AG04449 (cell line): ENCODE data around the gene NDNF.

Experiments used
- CTCF ChIA-PET: fragments of 350-600 bp; formaldehyde crosslinking; extraction: SDS; loops from one replicate; lab custom pipeline; 2021; ENCODE audit warnings: antibody characterized with exemption; lab: Yijun Ruan, JAX
- POLR2A ChIA-PET: fragments of 400-600, 350-600 bp; formaldehyde crosslinking; extraction: SDS; loops from one replicate; lab custom pipeline; 2020; ENCODE audit warnings: antibody characterized with exemption, inconsistent platforms; lab: Yijun Ruan, JAX
- DNase-seq: peaks from one replicate; pipeline ENCODE4 v3.0.0-alpha.2; 2010; ENCODE audit warnings: low read depth, low spot score
- H3K4me3 ChIP-seq: 2 replicates; pipeline ENCODE4 v1.5.1; 2011; ENCODE audit warnings: low read depth, mild to moderate bottlenecking, control low read depth, low read length
- TF ChIP-seq, protein P1 (sequence below): IDR thresholded peaks from one replicate; pipeline ENCODE4 v1.5.1; 2011; ENCODE audit warnings: mild to moderate bottlenecking, moderate library complexity, low read length, control low read depth, inconsistent platforms; ENCODE audit not compliant: insufficient read depth; ENCODE audit errors: missing control alignments

NDNF gene

DNA sequence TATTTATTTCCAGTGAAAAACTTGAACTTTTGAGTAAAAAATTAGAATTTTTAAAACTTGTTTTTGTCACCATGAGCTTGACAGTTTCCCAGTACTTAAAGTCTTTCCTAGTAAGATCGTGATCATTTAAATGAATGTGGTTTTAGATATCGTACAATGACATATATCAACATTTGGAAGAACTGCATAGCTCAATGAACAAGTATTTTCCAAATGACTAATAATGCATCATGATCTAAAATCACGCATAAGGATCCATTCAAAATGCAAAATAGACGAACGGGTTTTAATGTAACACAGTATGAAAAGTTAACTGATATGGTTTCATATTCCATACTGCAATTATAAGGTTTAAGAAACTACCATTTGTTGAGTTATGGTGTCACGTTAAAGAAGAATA, 4.1 kb upstream of the NDNF start:
- CTCF ChIA-PET = no interaction called here
- DNase-seq = no peak
- TF ChIP-seq, protein P1, sequence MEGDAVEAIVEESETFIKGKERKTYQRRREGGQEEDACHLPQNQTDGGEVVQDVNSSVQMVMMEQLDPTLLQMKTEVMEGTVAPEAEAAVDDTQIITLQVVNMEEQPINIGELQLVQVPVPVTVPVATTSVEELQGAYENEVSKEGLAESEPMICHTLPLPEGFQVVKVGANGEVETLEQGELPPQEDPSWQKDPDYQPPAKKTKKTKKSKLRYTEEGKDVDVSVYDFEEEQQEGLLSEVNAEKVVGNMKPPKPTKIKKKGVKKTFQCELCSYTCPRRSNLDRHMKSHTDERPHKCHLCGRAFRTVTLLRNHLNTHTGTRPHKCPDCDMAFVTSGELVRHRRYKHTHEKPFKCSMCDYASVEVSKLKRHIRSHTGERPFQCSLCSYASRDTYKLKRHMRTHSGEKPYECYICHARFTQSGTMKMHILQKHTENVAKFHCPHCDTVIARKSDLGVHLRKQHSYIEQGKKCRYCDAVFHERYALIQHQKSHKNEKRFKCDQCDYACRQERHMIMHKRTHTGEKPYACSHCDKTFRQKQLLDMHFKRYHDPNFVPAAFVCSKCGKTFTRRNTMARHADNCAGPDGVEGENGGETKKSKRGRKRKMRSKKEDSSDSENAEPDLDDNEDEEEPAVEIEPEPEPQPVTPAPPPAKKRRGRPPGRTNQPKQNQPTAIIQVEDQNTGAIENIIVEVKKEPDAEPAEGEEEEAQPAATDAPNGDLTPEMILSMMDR = no peak
- H3K4me3 ChIP-seq = no peak overlapping the region
- POLR2A ChIA-PET = no interaction called here

DNA sequence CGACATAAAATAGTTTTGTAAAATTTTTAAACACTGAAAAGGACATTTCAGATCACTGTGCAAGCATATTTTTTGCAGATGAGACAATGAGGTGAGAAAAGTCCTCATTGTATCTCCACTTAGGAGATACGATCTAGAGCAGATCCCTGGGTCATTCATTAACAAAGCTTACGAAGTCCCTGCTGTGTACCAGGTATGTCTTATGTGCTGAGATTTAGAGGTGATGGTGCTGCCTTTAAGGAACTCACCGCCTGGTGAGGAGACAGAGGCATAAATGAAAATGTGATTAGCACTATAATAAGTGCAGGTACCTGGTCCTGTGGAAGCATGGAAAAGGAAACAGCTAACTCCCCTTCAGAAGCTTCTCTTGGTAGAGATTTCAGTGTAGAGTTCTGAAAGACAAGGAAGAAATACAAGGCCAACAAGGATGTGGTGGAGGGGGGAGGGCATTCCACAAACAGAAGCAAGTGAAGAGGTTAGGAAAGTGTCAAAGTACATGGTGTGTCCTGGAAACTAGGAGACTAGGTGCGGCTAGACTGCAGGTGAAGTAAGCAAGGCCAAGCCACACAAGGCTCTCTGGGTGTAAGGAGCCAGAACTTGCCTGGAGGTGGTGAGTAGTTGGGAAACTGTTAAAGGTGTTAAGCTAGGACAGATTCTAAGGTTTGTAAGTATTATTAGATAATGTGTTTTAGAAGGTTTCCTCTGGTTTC, 1.5 kb upstream of the NDNF start:
- DNase-seq = no peak
- H3K4me3 ChIP-seq = no peak overlapping the region
- ChIA-PET CTCF (no interaction called here), POLR2A (no interaction called here)
- TF ChIP-seq, protein P1 = no peak

GRCh38 chr4:121073004-121073435, 685 bp upstream of the NDNF start:
- ChIA-PET POLR2A (no interaction called here), CTCF (no interaction called here)
- H3K4me3 ChIP-seq = peak overlapping the region; percentile 57
- DNase-seq = no peak
- TF ChIP-seq, protein P1 = no peak

- no peak for DNase-seq
- ChIA-PET POLR2A (no interaction called here), CTCF (interaction anchor here (0.9 kb wide), 1 partner anchor 352 kb away, joined by 3 read pairs; no protein-coding TSS in a partner anchor)
- TF ChIP-seq, protein P1 = no peak
- peak overlapping the region; percentile 57 for H3K4me3 ChIP-seq
Measured at GRCh38 chr4:121071640-121072223, 603 bp downstream of the NDNF start.

GRCh38 chr4:121070696-121071639, 1.4 kb downstream of the NDNF start:
- CTCF ChIA-PET = interaction anchor here (0.9 kb wide), 1 partner anchor 352 kb away, joined by 3 read pairs; no protein-coding TSS in a partner anchor
- no peak for DNase-seq
- POLR2A ChIA-PET = no interaction called here

More at GRCh38 chr4:121070696-121071639, 1.4 kb downstream of the NDNF start:
- TF ChIP-seq, protein P1 = peak; percentile 45
- peak overlapping the region; percentile 57 for H3K4me3 ChIP-seq
